Stimulated activated CD4-positive, alpha-beta T cell treated with anti-CD3 and anti-CD28 coated beads, Interleukin-12 subunit alpha, Interleukin-12 subunit beta, amount 100 ng/mL, for 4 hours (primary cell): ENCODE measurements around the gene HM13.
"Not testable (repeated sequence)": the region's sequence is repeated elsewhere in the genome, so short reads cannot be mapped to it uniquely, and the experiment has no call there.

ENCODE experiments used
- DNase-seq: peaks from one replicate; pipeline ENCODE4 v3.0.0-alpha.2; 2020

Gene HM13

GRCh38 chr20:31502884-31503673 is 11.2 kb upstream of the HM13 start:
- DNase-seq: peak; percentile 76

GRCh38 chr20:31505903-31506302 is 8.3 kb upstream of the HM13 start:
- DNase-seq: no peak

GRCh38 chr20:31508517-31509244 is 5.6 kb upstream of the HM13 start:
- DNase-seq: no peak

GRCh38 chr20:31515072-31515774 is 981 bp downstream of the HM13 start:
- no peak for DNase-seq

DNA sequence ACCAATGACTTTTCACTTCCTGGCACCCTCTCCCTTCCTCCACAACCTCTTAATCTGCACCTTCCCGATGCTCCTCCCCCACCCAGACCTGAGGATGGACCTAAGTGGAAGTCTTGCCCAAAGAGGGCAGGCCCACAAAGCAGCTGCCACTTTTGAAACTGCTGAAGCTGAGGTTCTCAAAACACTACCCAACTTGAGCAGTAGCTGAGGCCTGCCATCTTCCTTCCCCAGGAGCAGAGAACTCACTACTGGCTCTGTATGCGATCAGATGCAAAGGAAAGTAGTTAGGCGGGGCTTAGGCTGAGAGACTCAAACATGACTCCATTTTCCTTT is 1.5 kb downstream of the HM13 start:
- no peak for DNase-seq

GRCh38 chr20:31516166-31516565 is 1.9 kb downstream of the HM13 start:
- DNase-seq: no peak

- no peak for DNase-seq
Observed at GRCh38 chr20:31516651-31517050, 2.4 kb downstream of the HM13 start.

DNA sequence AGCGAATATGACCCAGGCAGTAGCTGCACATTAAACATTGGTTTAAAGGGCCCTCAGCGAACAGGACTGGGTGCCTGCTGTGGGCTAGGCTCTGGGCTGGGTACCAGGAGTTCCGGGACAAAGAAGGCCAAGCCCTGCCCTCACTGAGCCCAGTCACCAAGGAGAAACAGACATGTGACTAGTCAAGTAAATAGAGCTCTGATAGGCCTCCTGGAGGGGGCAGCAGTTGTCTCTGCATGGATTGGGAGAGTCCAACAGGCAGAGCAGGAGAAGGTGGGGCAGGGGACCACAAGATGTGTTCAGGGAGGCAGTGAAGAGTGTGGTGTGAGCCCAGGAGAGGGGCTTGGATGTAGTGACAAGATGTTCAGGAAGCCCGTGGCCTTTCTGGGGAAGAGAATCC is 3.1 kb downstream of the HM13 start:
- no peak for DNase-seq

GRCh38 chr20:31521267-31521666 is 7.0 kb downstream of the HM13 start:
- DNase-seq: not testable (repeated sequence)

- DNase-seq: no peak
Observed at GRCh38 chr20:31522731-31523130, 8.5 kb downstream of the HM13 start.

- DNase-seq: no peak
Observed at GRCh38 chr20:31523361-31524283, 9.4 kb downstream of the HM13 start.

DNA sequence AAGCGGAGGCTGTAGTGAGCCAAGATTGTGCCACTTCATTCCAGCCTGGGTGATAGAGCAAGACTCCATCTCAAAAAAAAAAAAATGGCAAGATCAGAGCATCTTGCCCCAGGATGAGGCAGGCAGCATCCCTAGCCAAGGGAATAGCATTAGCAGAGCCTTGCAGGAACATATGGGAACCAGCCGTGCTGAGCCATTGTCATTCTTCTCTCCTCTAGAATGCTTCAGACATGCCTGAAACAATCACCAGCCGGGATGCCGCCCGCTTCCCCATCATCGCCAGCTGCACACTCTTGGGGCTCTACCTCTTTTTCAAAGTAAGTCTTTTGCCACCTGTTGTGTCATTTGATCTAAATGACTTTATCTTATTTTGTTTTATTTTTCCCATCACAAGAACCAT is 13.0 kb downstream of the HM13 start:
- no peak for DNase-seq

GRCh38 chr20:31535298-31535697 is 21.1 kb downstream of the HM13 start:
- no peak for DNase-seq

DNA sequence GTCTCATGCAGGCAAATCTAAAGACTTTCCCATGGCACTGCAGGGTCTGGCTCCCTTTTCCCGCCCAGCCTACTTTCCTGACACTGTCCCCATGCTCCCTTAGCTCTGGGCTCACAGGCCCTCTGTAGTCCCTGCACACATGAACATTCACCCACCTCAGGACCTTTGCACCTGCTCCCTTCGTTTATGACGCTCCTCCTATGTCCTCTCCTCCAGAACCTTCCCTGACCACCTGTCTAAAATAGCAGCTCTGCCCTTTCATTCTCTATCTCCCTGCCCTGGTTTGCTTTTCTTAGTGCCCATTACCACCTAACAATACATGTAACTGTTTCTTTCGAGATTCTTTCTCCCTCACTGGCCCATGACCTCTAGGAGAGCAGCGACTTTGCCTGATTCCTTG is 22.3 kb downstream of the HM13 start:
- no peak for DNase-seq

DNA sequence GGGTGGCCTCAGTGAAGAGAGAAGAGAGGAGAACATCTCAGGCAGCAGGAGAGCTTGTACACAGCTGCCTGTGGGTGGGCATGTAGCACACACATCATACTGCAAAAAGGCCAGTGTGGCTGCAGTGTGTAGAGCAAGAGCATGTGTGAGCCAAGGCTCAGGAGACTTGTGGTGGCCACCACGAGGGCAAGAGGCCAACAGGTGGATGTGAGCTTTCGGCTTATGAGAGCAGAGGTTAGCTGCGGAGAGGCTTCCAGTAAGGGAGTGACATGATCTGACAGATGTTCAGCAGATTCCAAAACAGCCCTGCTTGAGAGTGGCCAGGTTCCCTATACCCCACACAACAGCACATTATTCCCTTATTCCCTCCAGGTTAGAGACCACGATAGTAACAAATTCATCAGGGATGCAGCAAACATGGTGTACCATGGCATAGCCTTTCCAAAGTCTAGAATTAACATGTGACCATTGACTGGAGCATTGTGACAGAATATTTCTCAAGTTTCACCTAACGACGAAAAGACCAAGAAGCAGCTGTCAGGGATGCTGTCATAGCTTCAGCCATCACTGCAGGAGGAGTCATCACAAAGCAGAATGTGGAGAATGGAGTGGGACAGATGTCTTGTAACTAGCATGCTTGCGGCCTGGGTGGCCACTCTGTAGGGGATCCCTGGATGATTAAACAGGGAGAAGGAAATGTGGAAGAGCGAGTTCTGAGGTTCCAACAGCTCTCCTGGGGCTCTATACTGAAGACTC is 23.1 kb downstream of the HM13 start:
- no peak for DNase-seq

DNA sequence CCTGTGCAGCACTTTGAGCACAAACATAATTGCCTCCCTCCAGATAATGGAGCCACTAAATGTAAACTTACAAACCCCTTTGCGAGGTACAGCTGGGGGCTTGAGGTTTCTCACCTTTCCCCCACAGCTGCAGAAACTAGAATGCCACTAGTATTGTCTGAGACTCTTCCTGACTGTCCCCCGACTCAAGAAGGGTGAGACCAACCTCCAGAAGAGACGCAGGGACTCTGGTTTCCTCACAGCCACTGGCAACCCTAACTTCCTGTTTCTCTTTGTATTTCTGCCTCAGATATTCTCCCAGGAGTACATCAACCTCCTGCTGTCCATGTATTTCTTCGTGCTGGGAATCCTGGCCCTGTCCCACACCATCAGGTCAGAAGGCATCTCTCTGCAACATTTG is 23.6 kb downstream of the HM13 start:
- no peak for DNase-seq

GRCh38 chr20:31538326-31538725 is 24.1 kb downstream of the HM13 start:
- no peak for DNase-seq

- DNase-seq: not testable (repeated sequence)
Observed at GRCh38 chr20:31539636-31540035, 25.4 kb downstream of the HM13 start.

- DNase-seq: no peak
Observed at GRCh38 chr20:31540406-31540805, 26.2 kb downstream of the HM13 start.

DNA sequence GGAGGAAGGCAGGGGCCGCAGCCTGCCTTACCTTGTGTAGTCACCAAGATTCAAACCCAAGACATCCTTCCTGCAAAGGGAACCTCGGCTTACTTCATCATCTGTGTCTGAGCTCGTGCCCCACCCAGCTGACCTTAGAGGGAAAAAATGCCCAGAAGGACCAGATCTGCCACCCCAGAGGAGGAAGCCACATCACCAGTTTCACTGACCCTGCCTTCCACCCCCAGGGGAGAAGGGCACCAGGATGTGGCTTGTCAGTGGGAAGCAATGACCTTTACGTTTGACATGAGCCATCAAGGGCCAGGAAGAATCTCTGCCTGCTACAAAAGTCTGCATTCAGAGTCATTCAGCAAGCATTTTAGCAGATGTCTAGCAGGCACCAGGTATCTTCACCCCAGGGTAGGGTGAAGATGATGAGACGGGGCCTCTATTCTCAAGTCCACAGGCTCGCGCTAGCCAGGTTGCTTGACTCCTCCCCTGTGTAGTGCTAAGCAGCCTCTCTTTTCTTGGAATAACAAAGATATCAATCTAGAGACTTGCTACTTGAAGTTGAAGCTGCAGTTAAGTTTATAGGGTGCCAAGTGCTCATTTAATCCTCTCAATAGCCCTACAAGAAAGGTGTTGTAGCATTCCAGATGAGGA is 28.1 kb downstream of the HM13 start:
- no peak for DNase-seq

- no peak for DNase-seq
Observed at GRCh38 chr20:31542963-31543362, 28.7 kb downstream of the HM13 start.
